Type B pancreatic cell (in vitro differentiated cells): ENCODE measurements around the gene ZNF8. TPM values are rescaled to one million over a fixed set of nuclear protein-coding genes. Genes with fewer than 3 reads are reported as not detected.

Experiments used
- DNase-seq: peaks from one replicate; pipeline ENCODE4 v3.0.0; 2021; ENCODE audit warnings: mixed read lengths; ENCODE audit not compliant: unreplicated experiment; ENCODE audit errors: extremely low spot score
- H3K27ac Mint-ChIP-seq: 2 replicates; pipeline ENCODE4 v1.8.0; 2021; ENCODE audit warnings: mild to moderate bottlenecking, mixed read lengths
- H3K27me3 Mint-ChIP-seq: 2 replicates; pipeline ENCODE4 v1.8.0; 2021; ENCODE audit warnings: mixed read lengths
- H3K36me3 Mint-ChIP-seq: 2 replicates; pipeline ENCODE4 v1.8.0; 2021; ENCODE audit warnings: mixed read lengths
- H3K4me1 Mint-ChIP-seq: one replicate; pipeline ENCODE4 v1.8.0; 2021; ENCODE audit warnings: mixed read lengths; ENCODE audit not compliant: unreplicated experiment
- H3K4me3 Mint-ChIP-seq: 2 replicates; pipeline ENCODE4 v1.8.0; 2021; ENCODE audit warnings: mild to moderate bottlenecking, mixed read lengths
- H3K9me3 Mint-ChIP-seq: 2 replicates; pipeline ENCODE4 v1.8.0; 2021; ENCODE audit warnings: mixed read lengths
- CTCF ChIP-seq: fragments of 200-600 bp; sonication (generic); conservative IDR thresholded peaks from 2 replicates; pipeline ENCODE4 v1.5.0; 2021; ENCODE audit warnings: antibody characterized with exemption, mild to moderate bottlenecking
- total RNA-seq: library from RNA; stranded (reverse); gene quantifications from 2 replicates; pipeline ENCODE4 v1.2.1, GENCODE V29; 2021; ENCODE audit warnings: low replicate concordance

Gene ZNF8
- total RNA-seq, 1 donor from 2014 or later: 16.4 TPM

- no peak for TF ChIP-seq CTCF
- peaks cover 11% of the 10 kb centered on the region for H3K4me1 Mint-ChIP-seq
- H3K36me3 Mint-ChIP-seq: no peaks in the 10 kb centered on the region
- H3K27ac Mint-ChIP-seq: no peak within 1 kb of the TSS
- no peak within 1 kb of the TSS for H3K4me3 Mint-ChIP-seq
- peak; percentile 95 for DNase-seq
- H3K9me3 Mint-ChIP-seq: no peaks in the 10 kb centered on the region
- H3K27me3 Mint-ChIP-seq: no peaks in the 10 kb centered on the region
Observed at GRCh38 chr19:58326914-58327726, 48.4 kb downstream of the ZNF8 start, which contains the start of gene ZSCAN22. ZSCAN22 (plus strand) TSS chr19:58326994; CDS start chr19:58334803, 7,809 bp downstream.

GRCh38 chr19:58328999-58329398, 50.2 kb downstream of the ZNF8 start:
- Mint-ChIP-seq H3K9me3 (no peaks in the 10 kb centered on the region), H3K27ac (no peak overlapping the region), H3K4me3 (peak overlapping the region; percentile 61), H3K4me1 (peaks cover 11% of the 10 kb centered on the region), H3K27me3 (no peaks in the 10 kb centered on the region), H3K36me3 (no peaks in the 10 kb centered on the region)
- no peak for DNase-seq
- peak; percentile 60 for TF ChIP-seq CTCF

- no peaks in the 10 kb centered on the region for H3K9me3 Mint-ChIP-seq
- no peak for TF ChIP-seq CTCF
- DNase-seq: no peak
- H3K27me3 Mint-ChIP-seq: no peaks in the 10 kb centered on the region
- no peak overlapping the region for H3K27ac Mint-ChIP-seq
- no peaks in the 10 kb centered on the region for H3K36me3 Mint-ChIP-seq
- peaks cover 11% of the 10 kb centered on the region for H3K4me1 Mint-ChIP-seq
- H3K4me3 Mint-ChIP-seq: no peak overlapping the region
Observed at GRCh38 chr19:58330458-58330857, 51.7 kb downstream of the ZNF8 start.

GRCh38 chr19:58332697-58333096, 53.9 kb downstream of the ZNF8 start:
- DNase-seq: no peak
- no peak overlapping the region for H3K27ac Mint-ChIP-seq
- H3K4me1 Mint-ChIP-seq: peaks cover 11% of the 10 kb centered on the region
- no peaks in the 10 kb centered on the region for H3K27me3 Mint-ChIP-seq
- H3K9me3 Mint-ChIP-seq: no peaks in the 10 kb centered on the region
- H3K4me3 Mint-ChIP-seq: no peak overlapping the region
- no peaks in the 10 kb centered on the region for H3K36me3 Mint-ChIP-seq
- TF ChIP-seq CTCF: no peak

GRCh38 chr19:58334691-58335249, 56.0 kb downstream of the ZNF8 start:
- Mint-ChIP-seq H3K4me3 (no peak overlapping the region), H3K27me3 (no peaks in the 10 kb centered on the region), H3K27ac (no peak overlapping the region), H3K4me1 (peaks cover 3% of the 10 kb centered on the region), H3K36me3 (peaks cover 10% of the 10 kb centered on the region), H3K9me3 (no peaks in the 10 kb centered on the region)
- no peak for DNase-seq
- TF ChIP-seq CTCF: no peak
